CD4-positive, alpha-beta memory T cell (primary cell): ENCODE measurements around the gene CHST11. TPM values are rescaled to one million over a fixed set of nuclear protein-coding genes. Genes with fewer than 3 reads are reported as not detected.

Experiments used
- CTCF ChIA-PET: fragments of 350-600 bp; sonication (Branson Sonifier 250); formaldehyde crosslinking; loops from one replicate; lab custom pipeline; 2021; ENCODE audit warnings: inconsistent platforms; ENCODE audit not compliant: partially characterized antibody; lab: Charles Lee
- POLR2A ChIA-PET: fragments of 350-600 bp; sonication (Branson Sonifier 250); formaldehyde crosslinking; loops from one replicate; lab custom pipeline; 2021; ENCODE audit not compliant: partially characterized antibody; lab: Charles Lee
- DNase-seq, 5 donors: peaks; one replicate each; pipeline versions ENCODE4 v3.0.0 to v3.0.0-alpha.2; 2020 to 2022; ENCODE audit warnings: mixed read lengths in 1 of 5
- H3K27ac ChIP-seq: one replicate; pipeline ENCODE4 v1.7.0; 2013; ENCODE audit warnings: low read depth, low read length
- H3K27me3 ChIP-seq: 2 replicates; pipeline ENCODE4 v1.7.0; 2013; ENCODE audit warnings: mild to moderate bottlenecking, low read length, moderate library complexity; ENCODE audit not compliant: insufficient read depth
- H3K36me3 ChIP-seq: 2 replicates; pipeline ENCODE4 v1.7.0; 2013; ENCODE audit warnings: mild to moderate bottlenecking, low read length, moderate library complexity; ENCODE audit not compliant: insufficient read depth
- H3K4me1 ChIP-seq: 2 replicates; pipeline ENCODE4 v1.7.0; 2013; ENCODE audit warnings: mild to moderate bottlenecking, low read length, moderate library complexity; ENCODE audit not compliant: insufficient read depth
- H3K4me3 ChIP-seq, 2 donors: one replicate each; pipeline ENCODE4 v1.7.0; 2013; ENCODE audit warnings: low read length in 2 of 2, mild to moderate bottlenecking in 1 of 2
- H3K9me3 ChIP-seq, 2 donors: one replicate each; pipeline ENCODE4 v1.7.0; 2013; ENCODE audit warnings: low read length in 2 of 2, control low read depth in 1 of 2; ENCODE audit not compliant: control insufficient read depth in 1 of 2
- H3K27ac Mint-ChIP-seq, 7 donors: one replicate each; pipeline ENCODE4 v1.8.0; 2020 to 2021; ENCODE audit warnings: mixed read lengths in 7 of 7, mild to moderate bottlenecking in 6 of 7, inconsistent platforms in 3 of 7, moderate library complexity in 3 of 7
- H3K27me3 Mint-ChIP-seq, 2 donors: one replicate each; pipeline ENCODE4 v1.8.0; 2020 to 2021; ENCODE audit warnings: mixed read lengths in 2 of 2
- H3K36me3 Mint-ChIP-seq, 2 donors: one replicate each; pipeline ENCODE4 v1.8.0; 2020 to 2021; ENCODE audit warnings: mixed read lengths in 2 of 2, inconsistent platforms in 1 of 2, mild to moderate bottlenecking in 1 of 2
- H3K4me1 Mint-ChIP-seq, 4 donors: one replicate each; pipeline ENCODE4 v1.8.0; 2020 to 2021; ENCODE audit warnings: mixed read lengths in 4 of 4, mild to moderate bottlenecking in 1 of 4
- H3K4me3 Mint-ChIP-seq, 8 donors: one replicate each; pipeline ENCODE4 v1.8.0; 2020 to 2021; ENCODE audit warnings: mixed read lengths in 8 of 8, mild to moderate bottlenecking in 7 of 8, moderate library complexity in 6 of 8, inconsistent platforms in 3 of 8
- H3K9me3 Mint-ChIP-seq, 8 donors: one replicate each; pipeline ENCODE4 v1.8.0; 2020 to 2021; ENCODE audit warnings: mixed read lengths in 8 of 8, mild to moderate bottlenecking in 5 of 8, inconsistent platforms in 3 of 8, moderate library complexity in 1 of 8
- intact Hi-C: fragments of 100-400 bp; cut with micrococcal nuclease; formaldehyde crosslinking; loops from one replicate; pipeline ENCODE4 v1.15.1; 2023
- polyA plus RNA-seq, 2 donors: library from polyadenylated mRNA; unstranded; fragments of 300-500 nt; fragmentation: Illumina TruSeq; gene quantifications; one replicate each; pipeline ENCODE4 v1.2.3, GENCODE V29; 2021
- total RNA-seq, 2 experiments: library from RNA; stranded (reverse); gene quantifications; one replicate each; pipeline ENCODE4 v1.2.3, GENCODE V29; 2021

CHST11 gene
- total and polyA plus RNA-seq, 4 experiments from 2014 or later = 55.1 to 64.6 (median 59.8) TPM

- no peaks in the 10 kb centered on the region for H3K36me3 ChIP-seq
- H3K4me1 Mint-ChIP-seq = peaks cover 62 to 95% (median 85%) of the 10 kb centered on the region in 4 donors
- ChIA-PET POLR2A (interaction anchor here (1.1 kb wide), 1 partner anchor 46 kb away, joined by 3 read pairs; no protein-coding TSS in a partner anchor), CTCF (interaction anchor here (0.8 to 1.7 kb wide), 2 partner anchors 7 to 126 kb away, joined by 3 to 4 read pairs; no protein-coding TSS in a partner anchor)
- peak overlapping the region in 3 of 8 donors; percentile 9 to 40 (median 33) for H3K4me3 Mint-ChIP-seq
- peaks cover 85% of the 10 kb centered on the region for H3K4me1 ChIP-seq
- no peaks in the 10 kb centered on the region for H3K9me3 ChIP-seq
- no peaks in the 10 kb centered on the region for H3K27me3 Mint-ChIP-seq
- H3K36me3 Mint-ChIP-seq = peaks cover 13 to 28% of the 10 kb centered on the region in 2 donors
- intact Hi-C loops = no loop called here
- H3K27ac ChIP-seq = no peak overlapping the region
- H3K9me3 Mint-ChIP-seq = peaks cover 0 to 3% (median 0%) of the 10 kb centered on the region in 8 donors
- H3K27me3 ChIP-seq = no peaks in the 10 kb centered on the region
- DNase-seq = no peak
- H3K4me3 ChIP-seq = no peak overlapping the region
- peak overlapping the region in 5 of 7 donors; percentile 39 to 83 (median 53) for H3K27ac Mint-ChIP-seq
Measured at GRCh38 chr12:104507672-104508071, 50.9 kb downstream of the CHST11 start.

- Mint-ChIP-seq H3K36me3 (peaks cover 10 to 24% of the 10 kb centered on the region in 2 donors), H3K27me3 (no peaks in the 10 kb centered on the region), H3K27ac (peak overlapping the region in 5 of 7 donors; percentile 0 to 72 (median 28)), H3K4me1 (peaks cover 56 to 90% (median 77%) of the 10 kb centered on the region in 4 donors), H3K4me3 (peak overlapping the region in 4 of 8 donors; percentile 7 to 46 (median 39)), H3K9me3 (peaks cover 0 to 3% (median 0%) of the 10 kb centered on the region in 8 donors)
- intact Hi-C loops = no loop called here
- POLR2A ChIA-PET = interaction anchor here (0.8 to 1.6 kb wide), 2 partner anchors 51 to 96 kb away, joined by 3 to 4 read pairs; no protein-coding TSS in a partner anchor
- Histone ChIP-seq H3K4me1 (peaks cover 77% of the 10 kb centered on the region), H3K27me3 (no peaks in the 10 kb centered on the region), H3K36me3 (no peaks in the 10 kb centered on the region), H3K27ac (no peak overlapping the region), H3K9me3 (no peaks in the 10 kb centered on the region), H3K4me3 (no peak overlapping the region)
- DNase-seq = no peak
- CTCF ChIA-PET = interaction anchor here (1.7 kb wide), 1 partner anchor 8 kb away, joined by 4 read pairs; no protein-coding TSS in a partner anchor
Measured at GRCh38 chr12:104508752-104509446, 52.2 kb downstream of the CHST11 start.

- no peak for DNase-seq
- CTCF ChIA-PET = no interaction called here
- Mint-ChIP-seq H3K36me3 (peaks cover 10 to 28% of the 10 kb centered on the region in 2 donors), H3K27me3 (no peaks in the 10 kb centered on the region), H3K9me3 (peaks cover 0 to 3% (median 0%) of the 10 kb centered on the region in 8 donors), H3K27ac (peak overlapping the region; percentile 9 to 82 (median 15)), H3K4me1 (peaks cover 58 to 90% (median 75%) of the 10 kb centered on the region in 4 donors), H3K4me3 (peak overlapping the region in 6 of 8 donors; percentile 4 to 54 (median 42))
- no peak overlapping the region for H3K27ac ChIP-seq
- H3K4me3 ChIP-seq = no peak overlapping the region
- POLR2A ChIA-PET = interaction anchor here (1.6 kb wide), 1 partner anchor 53 kb away, joined by 4 read pairs; no protein-coding TSS in a partner anchor
- H3K27me3 ChIP-seq = no peaks in the 10 kb centered on the region
- intact Hi-C loops = loop anchor here (2.0 kb wide), 1 partner anchor 16 kb away; no protein-coding TSS in a partner anchor
- no peaks in the 10 kb centered on the region for H3K36me3 ChIP-seq
- no peaks in the 10 kb centered on the region for H3K9me3 ChIP-seq
- H3K4me1 ChIP-seq = peaks cover 66% of the 10 kb centered on the region
Measured at GRCh38 chr12:104510145-104510872, 53.6 kb downstream of the CHST11 start.

- H3K27me3 Mint-ChIP-seq = no peaks in the 10 kb centered on the region
- peaks cover 61 to 90% (median 76%) of the 10 kb centered on the region in 4 donors for H3K4me1 Mint-ChIP-seq
- peaks cover 0 to 3% (median 0%) of the 10 kb centered on the region in 8 donors for H3K9me3 Mint-ChIP-seq
- Histone ChIP-seq H3K36me3 (no peaks in the 10 kb centered on the region), H3K9me3 (no peaks in the 10 kb centered on the region), H3K4me3 (no peak overlapping the region), H3K27ac (no peak overlapping the region), H3K4me1 (peaks cover 66% of the 10 kb centered on the region), H3K27me3 (no peaks in the 10 kb centered on the region)
- intact Hi-C loops = loop anchor here (2.0 kb wide), 1 partner anchor 16 kb away; no protein-coding TSS in a partner anchor
- ChIA-PET POLR2A (interaction anchor here (1.6 kb wide), 1 partner anchor 53 kb away, joined by 4 read pairs; no protein-coding TSS in a partner anchor), CTCF (no interaction called here)
- no peak for DNase-seq
- peak overlapping the region in 5 of 7 donors; percentile 6 to 82 (median 14) for H3K27ac Mint-ChIP-seq
- H3K4me3 Mint-ChIP-seq = peak overlapping the region in 4 of 8 donors; percentile 4 to 49 (median 42)
- peaks cover 6 to 24% of the 10 kb centered on the region in 2 donors for H3K36me3 Mint-ChIP-seq
Measured at GRCh38 chr12:104510873-104511440, 54.2 kb downstream of the CHST11 start.

- H3K27ac Mint-ChIP-seq = peak overlapping the region in 4 of 7 donors; percentile 9 to 53 (median 20)
- intact Hi-C loops = no loop called here
- H3K9me3 Mint-ChIP-seq = peaks cover 0 to 3% (median 0%) of the 10 kb centered on the region in 8 donors
- Histone ChIP-seq H3K27ac (no peak overlapping the region), H3K4me3 (no peak overlapping the region), H3K27me3 (no peaks in the 10 kb centered on the region), H3K36me3 (no peaks in the 10 kb centered on the region), H3K9me3 (no peaks in the 10 kb centered on the region), H3K4me1 (peaks cover 63% of the 10 kb centered on the region)
- peaks cover 5 to 13% of the 10 kb centered on the region in 2 donors for H3K36me3 Mint-ChIP-seq
- H3K27me3 Mint-ChIP-seq = no peaks in the 10 kb centered on the region
- peaks cover 57 to 91% (median 76%) of the 10 kb centered on the region in 4 donors for H3K4me1 Mint-ChIP-seq
- CTCF ChIA-PET = no interaction called here
- H3K4me3 Mint-ChIP-seq = peak overlapping the region in 1 of 8 donors; percentile 21
- no peak for DNase-seq
- POLR2A ChIA-PET = no interaction called here
Measured at GRCh38 chr12:104513681-104514080, 56.9 kb downstream of the CHST11 start.

- DNase-seq = no peak
- Mint-ChIP-seq H3K27me3 (no peaks in the 10 kb centered on the region), H3K4me3 (peak overlapping the region in 1 of 8 donors; percentile 32), H3K9me3 (no peaks in the 10 kb centered on the region), H3K4me1 (peaks cover 56 to 91% (median 75%) of the 10 kb centered on the region in 4 donors), H3K36me3 (peaks cover 2 to 8% of the 10 kb centered on the region in 2 donors), H3K27ac (peak overlapping the region in 5 of 7 donors; percentile 9 to 54 (median 40))
- no peaks in the 10 kb centered on the region for H3K27me3 ChIP-seq
- H3K36me3 ChIP-seq = no peaks in the 10 kb centered on the region
- H3K4me1 ChIP-seq = peaks cover 62% of the 10 kb centered on the region
- H3K27ac ChIP-seq = no peak overlapping the region
- H3K9me3 ChIP-seq = no peaks in the 10 kb centered on the region
- ChIA-PET CTCF (interaction anchor here (1.8 kb wide), 2 partner anchors 9 to 11 kb away, joined by 4 to 6 read pairs; no protein-coding TSS in a partner anchor), POLR2A (no interaction called here)
- H3K4me3 ChIP-seq = no peak overlapping the region
- intact Hi-C loops = no loop called here
Measured at GRCh38 chr12:104514092-104514810, 57.5 kb downstream of the CHST11 start.
